Tibial artery (tissue), 4 donors: ENCODE measurements around the gene BOLA1.

Experiments
- DNase-seq, 2 donors: peaks; one replicate each; pipeline ENCODE4 v3.0.0-alpha.2; 2019
- H3K27ac ChIP-seq, 2 donors: fragments of 200-600 bp; sonication (generic) in 1 of 2; 1 replicate in 1 of 2; 2 replicates in 1 of 2; pipeline ENCODE4 v1.5.1; 2018 to 2019; ENCODE audit warnings: mild to moderate bottlenecking in 1 of 2
- H3K27me3 ChIP-seq, 2 donors: fragments of 200-600 bp; sonication (generic) in 1 of 2; one replicate each; pipeline versions ENCODE4 v1.5.1 to v1.6.0; 2016 to 2019
- H3K36me3 ChIP-seq, 3 donors: fragments of 200-600 bp; sonication (generic) in 2 of 3; one replicate each; pipeline ENCODE4 v1.5.1; 2016 to 2019; ENCODE audit warnings: mild to moderate bottlenecking in 2 of 3
- H3K4me1 ChIP-seq, 4 donors: fragments of 200-600 bp; sonication (generic) in 2 of 4; 1 replicate in 3 of 4; 2 replicates in 1 of 4; pipeline ENCODE4 v1.5.1; 2016 to 2019
- H3K4me3 ChIP-seq, 2 donors: fragments of 200-600 bp; sonication (generic) in 1 of 2; 1 replicate in 1 of 2; 2 replicates in 1 of 2; pipeline ENCODE4 v1.5.1; 2018 to 2019; ENCODE audit warnings: mild to moderate bottlenecking in 2 of 2
- H3K9me3 ChIP-seq, 3 donors: fragments of 200-600 bp; sonication (generic) in 1 of 3; one replicate each; pipeline ENCODE4 v1.5.1; 2016 to 2019
- CTCF ChIP-seq, 2 experiments: fragments of 200-600 bp in 1 of 2; fragments of 450-650 bp in 1 of 2; IDR thresholded peaks; one replicate each; pipeline ENCODE4 v1.5.1; 2017 to 2019; ENCODE audit warnings: antibody characterized with exemption in 2 of 2, mild to moderate bottlenecking in 1 of 2, moderate library complexity in 1 of 2
- intact Hi-C: fragments of 100-400 bp; cut with DNase I; formaldehyde crosslinking; loops from one replicate; pipeline ENCODE4 v1.15.0; 2023; ENCODE audit warnings: low total_unique reads

Gene BOLA1

GRCh38 chr1:149877211-149877946 lies 22.0 kb upstream of the BOLA1 start:
- Histone ChIP-seq H3K36me3 (no peaks in the 10 kb centered on the region), H3K9me3 (no peaks in the 10 kb centered on the region), H3K27me3 (no peaks in the 10 kb centered on the region), H3K27ac (no peak overlapping the region), H3K4me3 (no peak overlapping the region), H3K4me1 (no peaks in the 10 kb centered on the region)
- intact Hi-C loops: no loop called here
- no peak for DNase-seq
- TF ChIP-seq CTCF (IDR thresholded peaks at IDR 0.05): no peak

- TF ChIP-seq CTCF (IDR thresholded peaks at IDR 0.05): no peak
- H3K9me3 ChIP-seq: no peaks in the 10 kb centered on the region
- H3K27me3 ChIP-seq: no peaks in the 10 kb centered on the region
- no peak overlapping the region for H3K4me3 ChIP-seq
- peaks cover 0 to 13% (median 11%) of the 10 kb centered on the region in 4 donors for H3K4me1 ChIP-seq
- H3K27ac ChIP-seq: no peak overlapping the region
- H3K36me3 ChIP-seq: no peaks in the 10 kb centered on the region
- intact Hi-C loops: no loop called here
- DNase-seq: no peak
Observed at GRCh38 chr1:149879556-149879955, 19.8 kb upstream of the BOLA1 start.

GRCh38 chr1:149881876-149882275 lies 17.5 kb upstream of the BOLA1 start:
- H3K9me3 ChIP-seq: no peaks in the 10 kb centered on the region
- H3K36me3 ChIP-seq: no peaks in the 10 kb centered on the region
- H3K4me3 ChIP-seq: no peak overlapping the region
- H3K27ac ChIP-seq: no peak overlapping the region
- intact Hi-C loops: no loop called here
- DNase-seq: no peak
- H3K4me1 ChIP-seq: peaks cover 0 to 21% (median 18%) of the 10 kb centered on the region in 4 donors
- no peaks in the 10 kb centered on the region for H3K27me3 ChIP-seq
- TF ChIP-seq CTCF (IDR thresholded peaks at IDR 0.05): no peak

GRCh38 chr1:149883598-149884247 lies 15.6 kb upstream of the BOLA1 start:
- no peak overlapping the region for H3K27ac ChIP-seq
- H3K27me3 ChIP-seq: no peaks in the 10 kb centered on the region
- no peaks in the 10 kb centered on the region for H3K9me3 ChIP-seq
- peaks cover 0 to 21% (median 18%) of the 10 kb centered on the region in 4 donors for H3K4me1 ChIP-seq
- DNase-seq: no peak
- no peak for TF ChIP-seq CTCF (IDR thresholded peaks at IDR 0.05)
- intact Hi-C loops: no loop called here
- no peaks in the 10 kb centered on the region for H3K36me3 ChIP-seq
- no peak overlapping the region for H3K4me3 ChIP-seq

GRCh38 chr1:149884433-149885338 lies 14.7 kb upstream of the BOLA1 start:
- Histone ChIP-seq H3K4me3 (peak overlapping the region; percentile 85 to 90), H3K4me1 (peaks cover 0 to 25% (median 19%) of the 10 kb centered on the region in 4 donors), H3K27me3 (no peaks in the 10 kb centered on the region), H3K27ac (peak overlapping the region; percentile 99 to 100), H3K36me3 (no peaks in the 10 kb centered on the region), H3K9me3 (no peaks in the 10 kb centered on the region)
- intact Hi-C loops: no loop called here
- DNase-seq: no peak
- no peak for TF ChIP-seq CTCF (IDR thresholded peaks at IDR 0.05)
